Hindlimb muscle (tissue), 1 donor: ENCODE measurements around the gene ZPLD1. TPM values are rescaled to one million over a fixed set of nuclear protein-coding genes. Genes with fewer than 3 reads are reported as not detected.

ENCODE experiments used
- DNase-seq: peaks from one replicate; pipeline ENCODE4 v3.0.0-alpha.2; 2013
- polyA plus RNA-seq: library from polyadenylated mRNA; unstranded; fragments of 120-200 nt; gene quantifications from one replicate; pipeline ENCODE4 v1.2.1, GENCODE V29; 2013; ENCODE audit not compliant: insufficient read length

Gene ZPLD1
- polyA plus RNA-seq, 1 donor = not detected

- DNase-seq = no peak
Measured at GRCh38 chr3:102470066-102470465, 35.3 kb downstream of the ZPLD1 start.

GRCh38 chr3:102471001-102471400 lies 36.2 kb downstream of the ZPLD1 start:
- no peak for DNase-seq

GRCh38 chr3:102471491-102471890 lies 36.7 kb downstream of the ZPLD1 start:
- DNase-seq = no peak

- no peak for DNase-seq
Measured at GRCh38 chr3:102473648-102474047, 38.8 kb downstream of the ZPLD1 start.

DNA sequence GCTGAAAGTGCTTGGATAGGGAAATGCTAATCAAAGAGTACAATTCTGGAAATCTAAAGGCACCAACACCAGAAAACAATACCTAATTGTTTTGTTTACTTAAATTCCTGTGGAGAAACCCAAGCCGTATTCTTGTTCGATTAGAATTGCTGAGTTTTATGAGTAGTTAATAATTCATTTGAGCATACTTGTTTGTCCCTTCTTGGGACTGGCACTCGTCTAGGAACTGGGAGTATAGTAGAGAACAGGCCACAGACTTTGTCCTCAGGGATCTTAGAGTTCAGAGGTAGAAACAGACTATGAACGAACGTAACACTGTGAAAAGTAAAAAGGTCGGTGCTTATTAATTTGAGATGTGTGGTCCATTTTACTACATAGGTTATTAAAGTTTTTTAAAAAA lies 39.4 kb downstream of the ZPLD1 start:
- DNase-seq = no peak

DNA sequence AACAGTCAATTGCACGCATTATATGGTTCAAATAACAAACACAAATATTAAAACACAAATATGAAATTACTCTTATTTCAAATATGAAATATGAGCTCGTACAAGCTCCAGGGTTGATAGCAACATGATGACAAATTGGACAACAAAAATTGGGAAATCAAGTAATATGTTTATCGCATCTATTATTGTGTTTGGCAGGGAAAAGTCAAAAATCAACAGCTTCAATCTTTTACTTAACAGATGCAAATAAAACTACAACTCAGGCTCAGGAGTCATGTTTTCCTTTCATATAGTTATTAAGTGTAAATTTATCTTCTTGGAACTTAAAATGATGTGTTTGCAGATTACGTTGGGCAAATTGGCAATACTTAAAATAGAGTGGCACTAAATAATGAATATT lies 41.4 kb downstream of the ZPLD1 start:
- DNase-seq = no peak

- DNase-seq = no peak
Measured at GRCh38 chr3:102478160-102478559, 43.3 kb downstream of the ZPLD1 start.

GRCh38 chr3:102480139-102480538 lies 45.3 kb downstream of the ZPLD1 start:
- DNase-seq = peak; percentile 6

DNA sequence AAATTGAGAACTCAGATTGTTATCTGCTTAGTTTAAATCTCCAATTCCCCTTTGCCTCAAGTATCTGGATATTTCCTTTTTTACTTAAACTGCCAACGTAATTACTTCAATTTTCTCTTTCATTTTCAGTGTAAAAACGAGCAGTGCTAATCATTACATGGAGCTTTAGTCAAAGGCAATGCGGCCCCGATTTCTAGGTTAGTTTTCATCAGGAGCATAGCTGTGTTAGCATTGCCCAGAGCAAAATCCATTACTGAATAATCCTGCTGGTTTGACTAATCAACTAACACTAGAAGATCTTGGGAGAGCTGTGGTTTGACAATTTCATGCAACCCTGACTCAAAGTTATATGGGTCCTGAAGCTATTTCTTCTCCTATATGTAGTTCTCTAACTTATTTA lies 46.2 kb downstream of the ZPLD1 start:
- no peak for DNase-seq

- DNase-seq = no peak
Measured at GRCh38 chr3:102483556-102483955, 48.7 kb downstream of the ZPLD1 start.

- DNase-seq = no peak
Measured at GRCh38 chr3:102484363-102484762, 49.5 kb downstream of the ZPLD1 start.

DNA sequence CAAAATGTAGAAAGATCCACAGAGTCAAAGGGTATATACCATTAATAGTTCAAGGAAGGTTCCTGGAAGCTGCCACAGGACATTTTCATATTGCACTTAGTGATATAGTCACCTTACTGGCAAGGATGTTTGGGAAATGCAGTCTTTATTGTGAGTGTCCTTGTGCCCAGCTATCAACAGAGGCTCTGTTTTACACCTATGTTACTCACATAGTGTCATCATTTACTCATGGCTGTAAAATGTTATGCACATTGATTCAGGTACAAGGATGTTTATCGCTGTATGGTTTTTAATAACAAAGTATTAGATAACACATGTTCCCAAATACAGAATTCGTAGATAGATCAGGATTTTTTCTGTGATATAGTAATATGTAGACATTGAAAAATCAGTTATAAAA lies 50.9 kb downstream of the ZPLD1 start:
- DNase-seq = no peak

GRCh38 chr3:102488331-102488730 lies 53.5 kb downstream of the ZPLD1 start:
- no peak for DNase-seq

DNA sequence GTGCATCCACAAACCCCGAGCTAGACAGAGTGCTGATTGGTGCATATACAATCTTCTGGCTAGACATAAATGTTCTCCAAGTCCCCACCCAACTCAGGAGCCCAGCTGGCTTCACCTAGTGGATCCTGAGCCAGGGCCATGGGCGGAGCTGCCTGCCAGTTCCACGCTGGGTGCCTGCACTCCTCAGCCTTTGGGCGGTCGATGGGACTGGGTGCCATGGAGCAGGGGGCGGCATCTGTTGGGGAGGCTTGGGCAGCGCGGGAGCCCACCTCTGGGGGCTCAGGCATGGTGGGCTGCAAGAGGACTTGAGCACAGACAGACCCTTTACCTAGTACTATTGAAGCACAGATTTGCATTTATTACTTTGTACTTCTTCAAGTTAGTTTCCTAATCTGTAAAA lies 57.5 kb downstream of the ZPLD1 start:
- DNase-seq = no peak

DNA sequence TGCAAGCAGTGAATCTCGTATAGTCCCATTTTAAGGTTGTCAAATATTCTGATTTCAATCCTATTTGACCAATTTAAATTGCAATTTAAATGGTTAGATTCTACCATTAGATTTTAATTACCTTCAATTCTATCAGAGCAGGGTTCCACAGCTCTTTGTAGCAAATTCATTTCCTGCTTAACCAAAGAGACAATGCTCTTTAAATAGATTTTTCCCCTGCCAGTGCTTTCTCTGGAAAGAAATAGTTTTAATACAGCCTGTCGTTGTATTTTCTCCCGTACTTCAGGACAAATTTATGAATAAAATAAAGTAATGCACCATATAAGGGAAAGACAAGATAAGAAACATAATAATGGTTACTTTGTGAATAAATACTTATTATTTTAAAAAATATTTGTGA lies 62.8 kb downstream of the ZPLD1 start:
- no peak for DNase-seq

DNA sequence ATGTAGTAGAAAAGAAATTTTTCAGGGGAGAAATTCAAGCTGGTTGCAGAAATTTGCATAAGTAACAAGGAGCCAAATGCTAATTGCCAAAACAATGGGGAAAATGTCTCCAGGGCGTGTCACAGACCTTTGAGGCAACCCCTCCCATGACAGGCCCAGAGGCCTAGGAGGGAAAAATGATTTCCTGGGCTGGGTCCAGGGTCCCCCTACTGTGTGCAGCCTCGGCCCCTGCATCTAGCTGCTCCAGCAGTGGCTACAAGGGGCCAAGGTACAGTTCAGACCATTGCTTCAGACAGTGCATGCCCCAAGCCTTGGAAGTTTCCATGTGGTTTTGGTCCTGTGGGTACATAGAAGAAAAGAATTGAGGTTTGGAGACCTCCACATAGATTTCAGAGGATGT lies 70.7 kb downstream of the ZPLD1 start:
- DNase-seq = no peak

GRCh38 chr3:102510663-102511062 lies 75.8 kb downstream of the ZPLD1 start:
- no peak for DNase-seq

DNA sequence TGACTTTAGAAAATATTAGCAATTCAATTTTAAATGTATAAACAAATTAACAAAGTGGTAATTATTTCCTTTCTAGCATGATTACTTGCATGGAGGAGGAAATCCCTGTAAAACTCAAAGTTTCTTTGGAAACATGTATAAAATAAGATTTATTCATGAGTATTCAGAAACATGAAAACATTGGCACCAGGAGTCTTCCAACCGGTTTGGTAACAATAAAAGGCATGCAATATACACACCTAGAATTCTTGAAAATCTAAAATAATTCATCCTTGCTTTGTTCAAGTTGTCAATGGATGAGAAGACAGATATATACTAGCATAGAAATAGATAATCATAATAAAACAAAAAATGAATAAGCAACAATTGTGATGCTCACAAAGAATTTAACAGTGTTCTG lies 76.4 kb downstream of the ZPLD1 start:
- DNase-seq = no peak

- DNase-seq = no peak
Measured at GRCh38 chr3:102511639-102512038, 76.8 kb downstream of the ZPLD1 start.

DNA sequence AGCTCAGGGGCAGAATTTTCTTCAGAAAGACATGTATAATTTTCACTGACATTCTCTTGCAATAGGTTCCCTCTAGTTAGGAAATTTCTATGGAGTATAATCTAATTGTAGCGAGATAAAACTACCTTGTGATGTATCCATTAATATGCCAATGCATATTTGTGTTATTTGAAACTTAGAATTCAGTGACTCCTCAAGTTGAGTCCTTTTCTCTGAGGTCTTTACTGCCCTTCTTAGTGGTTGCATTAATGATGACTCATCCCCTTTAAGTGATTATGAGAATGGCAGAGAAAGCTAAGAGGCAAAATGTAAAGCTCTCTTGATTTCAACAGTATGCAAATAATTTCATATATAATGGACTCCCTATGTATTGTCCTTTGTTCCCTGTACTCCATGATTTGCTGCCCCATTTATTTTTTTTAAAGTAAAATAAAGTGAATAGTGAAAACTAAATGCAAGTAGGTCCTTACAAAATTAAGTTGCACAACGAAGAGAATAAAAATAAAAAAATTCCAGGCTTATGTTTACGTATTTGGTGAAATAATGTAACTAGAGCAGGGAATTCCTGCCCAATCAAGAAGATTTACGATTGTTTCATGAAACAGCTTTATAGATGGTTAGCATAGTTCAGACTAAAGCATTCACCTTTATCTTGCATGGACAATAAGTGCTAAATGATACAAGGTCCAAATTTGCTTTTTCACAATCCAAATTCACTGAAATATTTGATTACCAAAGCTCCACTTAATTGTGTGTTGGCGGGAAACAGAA lies 78.1 kb downstream of the ZPLD1 start:
- DNase-seq = no peak

- DNase-seq = no peak
Measured at GRCh38 chr3:102514241-102514640, 79.4 kb downstream of the ZPLD1 start.

GRCh38 chr3:102521246-102521645 lies 86.4 kb downstream of the ZPLD1 start:
- no peak for DNase-seq

DNA sequence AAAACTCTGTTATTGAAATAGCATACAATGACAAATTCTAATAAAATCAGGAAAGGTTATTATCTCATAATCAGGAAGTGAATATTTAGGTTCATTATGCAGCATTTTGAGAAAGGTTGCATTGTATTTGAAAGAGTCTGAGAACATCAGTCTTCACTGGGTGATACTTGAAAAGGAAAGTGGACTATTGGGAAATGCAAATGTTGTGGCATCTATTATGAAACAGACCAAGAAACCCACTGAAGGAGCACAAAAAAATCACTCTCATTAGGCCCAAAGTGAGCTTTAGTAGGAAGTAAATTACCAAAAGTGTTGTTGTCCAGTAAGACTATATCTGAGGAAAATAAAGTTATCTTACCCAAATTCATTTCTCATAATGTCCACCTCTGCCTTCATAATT lies 90.8 kb downstream of the ZPLD1 start:
- no peak for DNase-seq

DNA sequence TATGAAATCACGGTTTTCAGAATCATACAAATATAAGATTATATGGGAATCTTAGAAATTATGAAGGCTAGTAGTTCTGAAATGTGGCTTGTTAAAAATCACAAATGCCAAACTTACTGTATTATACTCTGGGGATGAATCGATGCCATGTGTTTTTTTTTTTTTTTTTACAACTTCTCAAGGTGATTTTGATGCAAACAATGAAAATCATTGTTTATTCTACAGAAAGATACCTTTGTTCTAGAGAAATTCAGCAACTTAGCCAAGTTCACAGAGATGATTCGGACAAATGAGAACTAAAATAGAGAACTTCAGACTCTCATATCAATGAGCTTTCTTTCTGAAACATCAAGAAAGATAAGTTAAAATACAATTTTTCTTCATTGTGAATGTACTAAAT lies 92.0 kb downstream of the ZPLD1 start:
- DNase-seq = no peak

GRCh38 chr3:102528727-102529126 lies 93.9 kb downstream of the ZPLD1 start:
- no peak for DNase-seq
